H9 (cell line): ENCODE measurements around the gene MAP2K1. TPM values are rescaled to one million over a fixed set of nuclear protein-coding genes. Genes with fewer than 3 reads are reported as not detected.

Source experiments
- DNase-seq: peaks from one replicate; pipeline ENCODE4 v3.0.0-alpha.2; 2017
- H2AFZ ChIP-seq: one replicate; pipeline ENCODE4 v1.6.1; 2013; ENCODE audit warnings: mild to moderate bottlenecking, low read length, control low read depth, moderate library complexity
- H2AK5ac ChIP-seq: 2 replicates; pipeline ENCODE4 v1.6.1; 2013; ENCODE audit warnings: low read length, control low read depth, mixed read lengths; ENCODE audit not compliant: insufficient read length
- H2BK120ac ChIP-seq: one replicate; pipeline ENCODE4 v1.6.1; 2013; ENCODE audit warnings: low read depth, mild to moderate bottlenecking, low read length, control low read depth, inconsistent platforms; ENCODE audit not compliant: poor library complexity, severe bottlenecking
- H2BK12ac ChIP-seq: 2 replicates; pipeline ENCODE4 v1.6.1; 2013; ENCODE audit warnings: low read length, control low read depth, mixed read lengths, low read depth; ENCODE audit not compliant: insufficient read length
- H2BK15ac ChIP-seq: 2 replicates; pipeline ENCODE4 v1.6.1; 2013; ENCODE audit warnings: low read depth, low read length, control low read depth
- H2BK20ac ChIP-seq: one replicate; pipeline ENCODE4 v1.6.1; 2013; ENCODE audit warnings: low read depth, mild to moderate bottlenecking, low read length, control low read depth, inconsistent platforms; ENCODE audit not compliant: poor library complexity, severe bottlenecking
- H2BK5ac ChIP-seq: 2 replicates; pipeline ENCODE4 v1.6.1; 2013; ENCODE audit warnings: low read length, control low read depth, mixed read lengths; ENCODE audit not compliant: insufficient read length
- H3K14ac ChIP-seq: 2 replicates; pipeline ENCODE4 v1.6.1; 2013; ENCODE audit warnings: low read length, control low read depth; ENCODE audit not compliant: insufficient read depth
- H3K18ac ChIP-seq: 2 replicates; pipeline ENCODE4 v1.6.1; 2013; ENCODE audit warnings: low read depth, mild to moderate bottlenecking, mixed read lengths, low read length, control low read depth; ENCODE audit not compliant: insufficient read length
- H3K23ac ChIP-seq: 2 replicates; pipeline ENCODE4 v1.6.1; 2013; ENCODE audit warnings: low read length, control low read depth, mixed read lengths, low read depth; ENCODE audit not compliant: insufficient read length
- H3K23me2 ChIP-seq: 2 replicates; pipeline ENCODE4 v1.6.1; 2013; ENCODE audit warnings: low read depth, mild to moderate bottlenecking, mixed read lengths, low read length, control low read depth; ENCODE audit not compliant: insufficient read length, poor library complexity, severe bottlenecking
- H3K27ac ChIP-seq: 2 replicates; pipeline ENCODE4 v1.5.1; 2013; ENCODE audit warnings: low read length, control low read depth, mixed read lengths, low read depth; ENCODE audit not compliant: insufficient read length
- H3K27me3 ChIP-seq: 2 replicates; pipeline ENCODE4 v1.6.1; 2013; ENCODE audit warnings: low read length, control low read depth, inconsistent platforms; ENCODE audit not compliant: insufficient read depth
- H3K4ac ChIP-seq: 2 replicates; pipeline ENCODE4 v1.6.1; 2013; ENCODE audit warnings: low read depth, mild to moderate bottlenecking, control low read depth, inconsistent platforms, low read length, moderate library complexity
- H3K4me1 ChIP-seq: 2 replicates; pipeline ENCODE4 v1.6.1; 2013; ENCODE audit warnings: low read length, control low read depth, inconsistent platforms; ENCODE audit not compliant: insufficient read depth
- H3K4me2 ChIP-seq: 2 replicates; pipeline ENCODE4 v1.6.1; 2013; ENCODE audit warnings: low read length, control low read depth, mixed read lengths; ENCODE audit not compliant: insufficient read length, insufficient read depth
- H3K56ac ChIP-seq: 2 replicates; pipeline ENCODE4 v1.6.1; 2013; ENCODE audit warnings: low read depth, mild to moderate bottlenecking, mixed read lengths, low read length, control low read depth; ENCODE audit not compliant: insufficient read length
- H3K79me1 ChIP-seq: 2 replicates; pipeline ENCODE4 v1.6.1; 2013; ENCODE audit warnings: low read depth, mild to moderate bottlenecking, moderate library complexity, low read length, control low read depth, inconsistent platforms; ENCODE audit not compliant: insufficient read depth, poor library complexity, severe bottlenecking
- H3K79me2 ChIP-seq: 2 replicates; pipeline ENCODE4 v1.6.1; 2013; ENCODE audit warnings: low read length, control low read depth, inconsistent platforms; ENCODE audit not compliant: insufficient read depth
- H3K9ac ChIP-seq: 2 replicates; pipeline ENCODE4 v1.6.1; 2013; ENCODE audit warnings: low read length, control low read depth, mixed read lengths; ENCODE audit not compliant: insufficient read length; ENCODE audit errors: extremely low read depth
- H3K9me3 ChIP-seq: one replicate; pipeline ENCODE4 v1.6.1; 2013; ENCODE audit warnings: low read depth, low read length, inconsistent platforms; ENCODE audit not compliant: control insufficient read depth
- H3T11ph ChIP-seq: one replicate; pipeline ENCODE4 v1.6.1; 2013; ENCODE audit warnings: mild to moderate bottlenecking, low read length, control low read depth, inconsistent platforms
- H4K20me1 ChIP-seq: one replicate; pipeline ENCODE4 v1.6.1; 2013; ENCODE audit not compliant: control insufficient read depth, insufficient read length, insufficient read depth
- H4K5ac ChIP-seq: 2 replicates; pipeline ENCODE4 v1.6.1; 2013; ENCODE audit warnings: low read depth, mild to moderate bottlenecking, mixed read lengths, low read length, control low read depth; ENCODE audit not compliant: insufficient read length
- H4K8ac ChIP-seq: replicated peaks from 2 replicates; pipeline ENCODE4 v1.6.1; 2013; ENCODE audit warnings: low read length, control low read depth, mixed read lengths, low read depth; ENCODE audit not compliant: insufficient read length
- H4K91ac ChIP-seq: 2 replicates; pipeline ENCODE4 v1.6.1; 2013; ENCODE audit warnings: low read depth, mild to moderate bottlenecking, moderate library complexity, mixed read lengths, low read length, control low read depth; ENCODE audit not compliant: insufficient read length
- H3K27ac Mint-ChIP-seq, 3 experiments: 2 replicates in 2 of 3; 3 replicates in 1 of 3; pipeline ENCODE4 v1.8.0; 2020 to 2021; ENCODE audit warnings: mixed read lengths in 3 of 3, mild to moderate bottlenecking in 1 of 3, moderate library complexity in 1 of 3
- H3K27me3 Mint-ChIP-seq: 2 replicates; pipeline ENCODE4 v1.8.0; 2021; ENCODE audit warnings: low read depth, mild to moderate bottlenecking, moderate library complexity, mixed read lengths
- H3K36me3 Mint-ChIP-seq, 3 experiments: 2 replicates in 2 of 3; 3 replicates in 1 of 3; pipeline ENCODE4 v1.8.0; 2020 to 2021; ENCODE audit warnings: low read depth in 3 of 3, mixed read lengths in 3 of 3; ENCODE audit not compliant: insufficient read depth in 1 of 3
- H3K4me1 Mint-ChIP-seq, 2 experiments: 2 replicates each; pipeline ENCODE4 v1.8.0; 2020; ENCODE audit warnings: mixed read lengths in 2 of 2
- H3K4me3 Mint-ChIP-seq, 2 experiments: 2 replicates in 1 of 2; 3 replicates in 1 of 2; pipeline ENCODE4 v1.8.0; 2020 to 2021; ENCODE audit warnings: mild to moderate bottlenecking in 2 of 2, mixed read lengths in 2 of 2, moderate library complexity in 1 of 2
- H3K9me3 Mint-ChIP-seq, 2 experiments: 2 replicates in 1 of 2; 3 replicates in 1 of 2; pipeline ENCODE4 v1.8.0; 2020; ENCODE audit warnings: mild to moderate bottlenecking in 2 of 2, mixed read lengths in 2 of 2, moderate library complexity in 1 of 2
- CTCF ChIP-seq: fragments of 200-600 bp; sonication (generic); conservative IDR thresholded peaks from 3 replicates; pipeline ENCODE4 v1.8.0; 2021; ENCODE audit warnings: antibody characterized with exemption, mild to moderate bottlenecking
- WGBS: extraction: QIAGEN DNeasy Blood & Tissue Kit; methylation state at CpG from one replicate; pipeline ENCODE4 v1.1.7; 2013; ENCODE audit warnings: missing lambda C conversion rate, low lambda C conversion rate, mixed read lengths; ENCODE audit not compliant: insufficient read length; ENCODE audit errors: extremely low coverage; 5-methylcytosine and 5-hydroxymethylcytosine counted together
- total RNA-seq: library from RNA; stranded (reverse); gene quantifications from 2 replicates; pipeline ENCODE4 v1.2.1, GENCODE V29; 2021

The MAP2K1 gene
- total RNA-seq, 1 experiment from 2014 or later, result 50.8 TPM

GRCh38 chr15:66409565-66410108, 22.9 kb downstream of the MAP2K1 start:
- Mint-ChIP-seq H3K36me3 (peaks cover 15 to 20% (median 16%) of the 10 kb centered on the region in 3 experiments), H3K27me3 (no peaks in the 10 kb centered on the region), H3K4me3 (no peak overlapping the region), H3K9me3 (peaks cover 16 to 17% of the 10 kb centered on the region in 2 experiments; a peak in 4 of 5 replicates), H3K27ac (peak overlapping the region in 2 of 3 experiments; percentile 0 to 56; a peak in 1 of 7 replicates), H3K4me1 (peaks cover 46 to 63% of the 10 kb centered on the region in 2 experiments)
- no peak for TF ChIP-seq CTCF
- Histone ChIP-seq H3K27me3 (no peaks in the 10 kb centered on the region; the same call in 1 of the 2 replicates), H2BK5ac (no peak overlapping the region), H4K5ac (no peak overlapping the region), H3K79me1 (no peaks in the 10 kb centered on the region), H3K9me3 (peaks cover 11% of the 10 kb centered on the region), H2AK5ac (no peak overlapping the region), H4K20me1 (no peaks in the 10 kb centered on the region), H3K4ac (no peak overlapping the region), H4K8ac (no peak overlapping the region), H3K79me2 (peaks cover 24% of the 10 kb centered on the region), H3K14ac (no peak overlapping the region), H2AFZ (no peak overlapping the region), H4K91ac (no peak overlapping the region), H3K18ac (no peak overlapping the region), H3K56ac (no peak overlapping the region), H3K23me2 (no peaks in the 10 kb centered on the region), H2BK120ac (no peak overlapping the region), H3K27ac (no peak overlapping the region), H2BK20ac (no peak overlapping the region), H2BK15ac (no peak overlapping the region), H3K4me2 (no peak overlapping the region), H3K23ac (no peak overlapping the region), H3T11ph (no peak overlapping the region), H3K9ac (no peak overlapping the region), H2BK12ac (no peak overlapping the region), H3K4me1 (peaks cover 25% of the 10 kb centered on the region; the same call in 1 of the 2 replicates)
- no peak for DNase-seq
- WGBS, result no CpG with 5 or more reads among the region's 3 CpGs
